ENCODE results near the gene TBC1D32. TPM values are rescaled to one million over a fixed set of nuclear protein-coding genes. Genes with fewer than 3 reads are reported as not detected.
"Not testable (repeated sequence)": the region's sequence is repeated elsewhere in the genome, so short reads cannot be mapped to it uniquely, and the experiment has no call there.

The TBC1D32 gene
- total and polyA plus RNA-seq, 12 donors = 0.62 to 4.6 (median 3.2) TPM

- intact Hi-C loops (cut with DNase I) = no loop called here
- DNase-seq (no peak), ATAC-seq (no peak)
- H3K4me3 ChIP-seq = no peak overlapping the region
- no peaks in the 10 kb centered on the region for H3K36me3 ChIP-seq
- TF ChIP-seq CTCF (IDR thresholded peaks at IDR 0.05) = no peak
- no peak overlapping the region for H3K27ac ChIP-seq
- H3K4me1 ChIP-seq = no peaks in the 10 kb centered on the region
- H3K27me3 ChIP-seq = no peaks in the 10 kb centered on the region
- peaks cover 0 to 2% (median 0%) of the 10 kb centered on the region in 11 donors for H3K9me3 ChIP-seq
- WGBS, 2 donors = 84 to 85% methylated on average over 3 of the region's 3 CpGs
Observed at GRCh38 chr6:121076119-121076518, 258.2 kb downstream of the TBC1D32 start.

- H3K27ac ChIP-seq, H3K27me3 ChIP-seq, H3K36me3 ChIP-seq, H3K4me3 ChIP-seq, DNase-seq, H3K4me1 ChIP-seq, ATAC-seq: not testable (repeated sequence)
- H3K9me3 ChIP-seq = peaks cover 0 to 18% (median 0%) of the 10 kb centered on the region in 11 donors
- intact Hi-C loops (cut with DNase I) = loop anchor here in 1 of 10 donors (10.0 kb wide), 2 partner anchors 1116 to 1296 kb away; no protein-coding TSS in a partner anchor
- WGBS, 2 donors = 100% methylated on average over 1 of the region's 1 CpG
Observed at GRCh38 chr6:121068749-121069148, 265.5 kb downstream of the TBC1D32 start.

- Histone ChIP-seq H3K4me1 (no peaks in the 10 kb centered on the region), H3K9me3 (peaks cover 0 to 18% (median 0%) of the 10 kb centered on the region in 11 donors), H3K36me3 (no peaks in the 10 kb centered on the region), H3K4me3 (no peak overlapping the region), H3K27ac (no peak overlapping the region), H3K27me3 (no peaks in the 10 kb centered on the region)
- DNase-seq = no peak
- no peak for TF ChIP-seq CTCF (IDR thresholded peaks at IDR 0.05)
- intact Hi-C loops (cut with DNase I) = loop anchor here in 1 of 10 donors (10.0 kb wide), 2 partner anchors 1117 to 1297 kb away; no protein-coding TSS in a partner anchor
- no peak for ATAC-seq
Observed at GRCh38 chr6:121067381-121067780, 266.9 kb downstream of the TBC1D32 start.

- no peak for TF ChIP-seq CTCF (IDR thresholded peaks at IDR 0.05)
- no peak overlapping the region for H3K27ac ChIP-seq
- ATAC-seq = no peak
- H3K4me3 ChIP-seq = no peak overlapping the region
- H3K9me3 ChIP-seq = peaks cover 0 to 9% (median 0%) of the 10 kb centered on the region in 11 donors
- no peaks in the 10 kb centered on the region for H3K4me1 ChIP-seq
- no peak for DNase-seq
- no peaks in the 10 kb centered on the region for H3K36me3 ChIP-seq
- intact Hi-C loops (cut with DNase I) = loop anchor here in 1 of 10 donors (10.0 kb wide), 2 partner anchors 1120 to 1300 kb away; no protein-coding TSS in a partner anchor
- no peaks in the 10 kb centered on the region for H3K27me3 ChIP-seq
- WGBS, 2 donors = 91 to 92% methylated on average over 3 of the region's 3 CpGs
Observed at GRCh38 chr6:121064345-121064744, 269.9 kb downstream of the TBC1D32 start.

GRCh38 chr6:121055572-121056163 lies 278.6 kb downstream of the TBC1D32 start:
- ATAC-seq (peak in 4 of 8 donors; percentile 43 to 67 (median 59)), DNase-seq (no peak)
- H3K4me3 ChIP-seq = no peak overlapping the region
- H3K36me3 ChIP-seq = no peaks in the 10 kb centered on the region
- H3K9me3 ChIP-seq = no peaks in the 10 kb centered on the region
- H3K4me1 ChIP-seq = no peaks in the 10 kb centered on the region
- H3K27me3 ChIP-seq = no peaks in the 10 kb centered on the region
- intact Hi-C loops (cut with DNase I) = loop anchor here in 9 of 10 donors (2.0 to 10.0 kb wide), 6 partner anchors 247 to 1239 kb away; no protein-coding TSS in a partner anchor
- no peak overlapping the region for H3K27ac ChIP-seq
- 31 to 32% methylated on average over 4 of the region's 4 CpGs for WGBS, 2 donors
- peak; percentile 31 to 82 (median 72) for TF ChIP-seq CTCF (IDR thresholded peaks at IDR 0.05)

GRCh38 chr6:121048593-121048992 lies 285.7 kb downstream of the TBC1D32 start:
- H3K27me3 ChIP-seq; ATAC-seq; H3K9me3 ChIP-seq; DNase-seq; H3K4me3 ChIP-seq; H3K27ac ChIP-seq; intact Hi-C loops (cut with DNase I); H3K4me1 ChIP-seq; H3K36me3 ChIP-seq: not testable (repeated sequence)
- WGBS, 2 donors = 47 to 59% methylated on average over 4 of the region's 4 CpGs

GRCh38 chr6:121044905-121045304 lies 289.4 kb downstream of the TBC1D32 start:
- ATAC-seq; H3K36me3 ChIP-seq; intact Hi-C loops (cut with DNase I); DNase-seq; H3K27me3 ChIP-seq; H3K9me3 ChIP-seq; H3K4me3 ChIP-seq; H3K27ac ChIP-seq; H3K4me1 ChIP-seq: not testable (repeated sequence)
- WGBS, 2 donors = 61 to 83% methylated on average over 2 of the region's 2 CpGs

All from heart right ventricle (tissue), 16 donors.